Skeletal muscle satellite cell (primary cell): ENCODE measurements around the gene BMF. TPM values are rescaled to one million over a fixed set of nuclear protein-coding genes. Genes with fewer than 3 reads are reported as not detected.
"Not testable (repeated sequence)": the region's sequence is repeated elsewhere in the genome, so short reads cannot be mapped to it uniquely, and the experiment has no call there.

ENCODE experiments used
- H3K27me3 ChIP-seq: 2 replicates; pipeline ENCODE4 v1.7.0; 2013; ENCODE audit warnings: low read length; ENCODE audit not compliant: control insufficient read depth, insufficient read depth
- H3K36me3 ChIP-seq: 2 replicates; pipeline ENCODE4 v1.7.0; 2013; ENCODE audit warnings: mild to moderate bottlenecking, control low read depth, low read length; ENCODE audit not compliant: insufficient read depth
- H3K4me1 ChIP-seq: 2 replicates; pipeline ENCODE4 v1.7.0; 2013; ENCODE audit warnings: low read length; ENCODE audit not compliant: control insufficient read depth, insufficient read depth
- H3K4me2 ChIP-seq: 2 replicates; pipeline ENCODE4 v1.7.0; 2013; ENCODE audit warnings: mild to moderate bottlenecking, low read length
- H3K4me3 ChIP-seq: 2 replicates; pipeline ENCODE4 v1.7.0; 2013; ENCODE audit warnings: low read length
- H3K9ac ChIP-seq: 2 replicates; pipeline ENCODE4 v1.7.0; 2013; ENCODE audit warnings: mild to moderate bottlenecking, low read depth, low read length, moderate library complexity
- H3K9me3 ChIP-seq: replicated peaks from 2 replicates; pipeline ENCODE4 v1.7.0; 2013; ENCODE audit warnings: mild to moderate bottlenecking, control low read depth, low read length
- total RNA-seq: library from RNA; depleted of rRNA; stranded (reverse); fragments of >200 nt; gene quantifications from 2 replicates; pipeline ENCODE4 v1.2.3, GENCODE V29; 2012; rRNA removed

BMF gene, protein sequence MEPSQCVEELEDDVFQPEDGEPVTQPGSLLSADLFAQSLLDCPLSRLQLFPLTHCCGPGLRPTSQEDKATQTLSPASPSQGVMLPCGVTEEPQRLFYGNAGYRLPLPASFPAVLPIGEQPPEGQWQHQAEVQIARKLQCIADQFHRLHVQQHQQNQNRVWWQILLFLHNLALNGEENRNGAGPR
- under 0.01 and 0.44 TPM in 2 replicates for total RNA-seq

DNA sequence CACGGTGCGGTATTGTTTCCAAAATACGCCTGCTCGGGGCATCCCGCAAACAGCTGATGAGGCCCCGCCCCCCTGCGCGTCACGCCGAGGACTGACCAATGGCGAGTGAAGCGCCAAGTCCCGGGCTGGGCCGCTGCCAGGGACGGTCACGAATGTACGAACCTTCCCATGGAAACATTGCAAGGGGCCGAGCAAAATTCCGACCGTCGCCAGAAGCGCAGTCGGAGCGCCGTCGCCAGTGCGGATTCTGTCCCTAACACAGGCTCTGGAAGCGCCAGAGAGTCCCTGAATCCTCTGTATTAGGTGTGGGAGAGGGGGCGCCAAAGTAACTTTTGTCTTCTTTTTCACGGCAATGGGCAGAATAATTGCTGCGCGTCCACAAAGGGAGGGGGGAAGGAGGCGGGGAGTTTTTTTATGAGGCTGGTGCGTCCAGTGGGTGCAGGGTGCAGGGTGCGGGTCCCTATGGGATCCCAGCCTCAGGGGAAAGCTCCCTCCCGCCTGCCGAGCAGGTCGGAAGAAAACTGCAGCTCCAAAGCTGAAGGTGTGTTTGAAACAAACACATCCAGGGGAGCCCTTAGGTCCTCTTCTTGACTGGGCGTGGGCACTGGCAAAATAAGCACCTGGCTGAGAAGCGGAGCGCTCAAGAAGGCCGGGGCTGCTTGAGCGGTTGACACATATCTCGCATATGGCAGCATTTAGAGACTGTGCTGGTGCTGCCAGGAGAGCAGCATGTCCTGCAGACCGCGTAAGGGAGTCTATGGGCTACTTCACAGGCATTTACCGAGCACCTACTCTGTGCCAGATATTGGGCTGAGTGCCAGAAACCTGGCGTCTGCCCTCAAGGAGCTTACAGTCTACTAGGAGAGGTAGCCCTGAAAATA, at the start of gene BMF:
Gene BMF (minus strand): TSS at position 25 of the 881 bp plus-strand sequence. CDS start 2,793 bp downstream, outside the sequence.
- Histone ChIP-seq H3K9ac (peak within 1 kb of the TSS; percentile 75), H3K4me3 (peak within 1 kb of the TSS; percentile 77), H3K4me2 (peak within 1 kb of the TSS; percentile 95), H3K9me3 (no peaks in the 10 kb centered on the region), H3K36me3 (no peaks in the 10 kb centered on the region), H3K27me3 (peaks cover 32% of the 10 kb centered on the region), H3K4me1 (peaks cover 39% of the 10 kb centered on the region)

DNA sequence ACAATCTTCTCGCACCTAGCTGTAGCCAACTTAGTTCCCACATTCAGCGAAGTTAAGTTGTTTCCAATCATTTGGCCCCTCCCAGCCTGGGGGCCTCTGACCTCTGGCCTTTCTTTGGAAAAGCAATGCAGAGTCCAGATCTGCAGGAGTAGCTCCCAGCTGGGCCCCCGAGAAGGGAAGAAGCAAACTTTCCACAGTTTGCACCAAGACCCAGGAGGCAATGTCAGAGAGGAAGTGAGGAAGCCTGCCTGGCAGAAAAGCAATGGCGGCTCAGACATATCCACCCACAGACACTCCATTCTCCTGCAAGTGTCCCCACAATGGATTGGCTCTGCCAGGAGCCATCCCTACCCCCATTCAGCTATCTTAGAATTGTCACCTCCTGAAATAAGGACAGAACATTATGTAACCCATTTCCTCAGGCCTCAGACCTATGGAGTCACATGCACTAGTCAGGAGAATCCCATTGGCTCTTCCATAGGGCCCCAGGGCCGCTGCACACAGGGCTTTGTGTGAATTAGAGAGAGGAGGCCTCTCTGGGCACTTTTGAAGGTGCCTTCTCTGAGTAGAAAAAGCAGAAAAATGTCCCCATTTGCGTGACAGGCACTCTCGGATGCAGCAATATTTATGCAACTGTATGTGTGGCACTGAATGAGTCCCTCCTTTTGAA, 49.2 kb upstream of the BMF start:
- H3K4me3 ChIP-seq = no peak overlapping the region
- H3K4me2 ChIP-seq = no peak overlapping the region
- H3K36me3 ChIP-seq = no peaks in the 10 kb centered on the region
- H3K4me1 ChIP-seq = peaks cover 17% of the 10 kb centered on the region
- H3K9me3 ChIP-seq = no peaks in the 10 kb centered on the region
- H3K27me3 ChIP-seq = peaks cover 5% of the 10 kb centered on the region
- no peak overlapping the region for H3K9ac ChIP-seq

DNA sequence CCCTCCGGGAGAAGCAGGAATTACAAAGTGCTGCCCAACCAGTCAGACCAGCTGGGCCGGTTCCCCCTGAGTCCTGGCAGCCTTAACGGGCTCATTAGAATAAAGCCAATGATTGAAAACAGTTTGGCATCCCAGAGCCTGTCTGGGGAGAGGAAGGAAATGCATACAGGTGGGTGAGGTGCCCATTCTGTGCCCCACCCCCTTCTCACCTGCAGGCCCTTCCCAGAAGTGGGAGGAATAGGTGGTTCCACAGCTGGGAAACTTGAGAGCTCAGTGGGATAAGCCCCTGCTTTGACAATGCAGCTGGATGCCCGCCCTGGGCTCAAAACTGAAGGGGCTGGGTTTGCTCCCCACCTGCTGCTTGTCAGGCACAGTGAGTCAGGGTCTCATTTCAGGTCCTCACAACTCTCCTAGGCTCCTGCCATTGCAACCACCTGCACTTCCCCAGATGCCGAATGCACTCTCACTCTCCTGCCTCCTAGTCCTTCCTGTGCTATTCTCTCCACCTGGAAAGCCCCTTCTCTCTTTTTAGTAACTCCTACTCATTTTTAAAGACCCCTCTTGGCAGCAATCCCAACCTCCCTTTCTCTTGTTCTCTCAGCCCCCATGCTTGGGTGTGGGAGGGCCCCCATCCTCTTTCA, 46.7 kb upstream of the BMF start:
- H3K27me3 ChIP-seq = peaks cover 5% of the 10 kb centered on the region
- peaks cover 8% of the 10 kb centered on the region for H3K4me1 ChIP-seq
- no peak overlapping the region for H3K4me2 ChIP-seq
- no peaks in the 10 kb centered on the region for H3K36me3 ChIP-seq
- no peak overlapping the region for H3K4me3 ChIP-seq
- no peak overlapping the region for H3K9ac ChIP-seq
- no peaks in the 10 kb centered on the region for H3K9me3 ChIP-seq

DNA sequence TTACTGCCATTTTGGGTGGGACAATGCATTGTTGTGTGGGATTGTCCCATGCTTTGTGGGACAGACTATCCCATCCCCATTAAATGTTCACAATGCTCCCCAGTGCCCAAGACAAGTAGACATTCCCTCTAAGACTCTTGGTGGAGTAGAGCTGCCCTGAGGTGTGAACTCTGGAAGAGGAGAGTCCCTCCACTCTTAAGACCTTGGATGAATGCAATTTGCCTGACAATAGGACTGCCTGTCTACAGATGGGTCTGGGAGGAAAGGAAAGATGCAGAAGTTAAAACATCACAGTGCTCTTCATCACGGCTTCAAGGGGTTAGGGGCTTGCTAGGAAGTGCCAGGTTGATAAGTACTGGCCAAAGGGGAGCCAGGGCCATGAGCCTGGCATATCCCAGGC, 46.1 kb upstream of the BMF start:
- H3K9ac ChIP-seq = not testable (repeated sequence)

DNA sequence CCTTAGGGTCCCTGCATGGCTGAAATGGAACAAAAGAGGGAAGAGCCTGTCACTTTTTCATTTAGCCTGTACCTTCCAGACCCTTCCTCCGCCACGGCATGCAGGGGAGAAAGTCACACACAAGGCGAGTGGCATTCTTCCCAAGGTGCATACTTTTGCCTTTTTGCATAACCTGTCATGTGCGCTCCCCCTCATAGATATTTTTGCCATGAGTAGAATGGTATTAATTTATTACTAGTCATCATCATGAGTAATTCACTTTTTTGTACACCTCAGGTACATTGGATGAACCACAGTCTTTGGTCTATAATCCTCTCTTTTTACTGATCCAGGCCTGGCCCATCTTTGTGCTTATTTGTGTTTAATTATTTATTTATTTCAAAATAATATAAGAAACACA, 43.3 kb upstream of the BMF start:
- no peak overlapping the region for H3K9ac ChIP-seq
- peaks cover 5% of the 10 kb centered on the region for H3K27me3 ChIP-seq
- H3K4me1 ChIP-seq = peaks cover 12% of the 10 kb centered on the region
- no peak overlapping the region for H3K4me2 ChIP-seq
- H3K36me3 ChIP-seq = no peaks in the 10 kb centered on the region
- no peak overlapping the region for H3K4me3 ChIP-seq
- H3K9me3 ChIP-seq = no peaks in the 10 kb centered on the region

More for the DNA sequence above, 46.1 kb upstream of the BMF start:
- H3K36me3 ChIP-seq, H3K4me2 ChIP-seq, H3K4me3 ChIP-seq, H3K9me3 ChIP-seq, H3K27me3 ChIP-seq: not testable (repeated sequence)
- peaks cover 11% of the 10 kb centered on the region for H3K4me1 ChIP-seq

DNA sequence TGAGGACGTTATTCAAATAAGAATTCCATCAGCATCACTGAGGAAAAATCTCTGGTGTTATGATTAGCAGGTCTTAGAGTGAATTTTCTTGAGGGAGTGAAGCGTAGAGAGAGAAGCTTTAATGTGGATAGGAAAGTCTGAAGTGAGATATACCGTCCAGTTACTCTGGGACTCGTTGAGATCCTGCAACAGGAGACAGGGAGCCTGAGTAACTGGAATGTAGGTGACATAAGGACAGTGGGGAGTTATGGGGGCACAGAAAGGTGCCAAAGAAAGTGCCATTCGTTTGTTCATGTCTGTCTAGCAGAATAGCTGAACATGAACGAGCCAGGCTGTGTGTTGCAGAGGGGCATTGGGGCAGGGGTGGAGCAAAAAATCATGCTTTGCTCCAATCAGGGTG, 42.8 kb upstream of the BMF start:
- Histone ChIP-seq H3K4me1 (peaks cover 12% of the 10 kb centered on the region), H3K4me2 (no peak overlapping the region), H3K9me3 (no peaks in the 10 kb centered on the region), H3K27me3 (peaks cover 5% of the 10 kb centered on the region), H3K4me3 (no peak overlapping the region), H3K9ac (no peak overlapping the region), H3K36me3 (no peaks in the 10 kb centered on the region)

DNA sequence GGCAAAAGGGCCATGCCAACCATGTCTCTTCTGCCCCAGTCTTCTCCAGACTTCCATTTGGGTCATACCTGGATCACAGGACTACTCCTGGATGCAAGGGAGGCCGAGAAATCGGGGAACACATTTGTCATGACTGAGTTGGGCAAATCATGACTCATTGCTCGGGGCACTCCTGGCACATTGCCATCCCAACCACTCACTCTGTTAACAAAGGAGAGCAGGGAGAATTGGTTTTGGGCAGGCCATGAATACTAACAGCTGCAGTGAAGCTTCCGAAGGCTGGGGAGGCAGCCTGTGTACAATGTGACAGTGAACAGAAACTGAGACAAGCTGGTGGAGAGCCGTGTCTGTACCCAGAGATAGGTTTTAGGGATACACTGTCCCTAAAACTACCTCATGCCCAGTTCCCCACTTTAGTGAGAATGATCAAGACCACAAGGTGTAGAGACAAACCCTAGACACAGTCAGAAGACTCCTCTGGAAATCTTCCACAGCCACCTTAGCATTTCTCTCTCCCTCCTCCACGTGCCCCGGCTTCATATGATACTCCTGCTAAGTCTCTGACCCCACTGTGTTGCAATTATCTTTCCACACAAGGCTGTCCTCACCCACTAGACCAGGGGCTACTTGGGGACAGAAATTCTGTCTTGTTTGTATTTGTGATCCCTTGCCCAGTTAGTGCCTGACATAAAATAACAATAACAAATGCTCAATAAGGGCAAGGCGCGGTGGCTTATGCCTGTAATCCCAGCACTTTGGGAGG, 41.7 kb upstream of the BMF start:
- H3K4me3 ChIP-seq = no peak overlapping the region

DNA sequence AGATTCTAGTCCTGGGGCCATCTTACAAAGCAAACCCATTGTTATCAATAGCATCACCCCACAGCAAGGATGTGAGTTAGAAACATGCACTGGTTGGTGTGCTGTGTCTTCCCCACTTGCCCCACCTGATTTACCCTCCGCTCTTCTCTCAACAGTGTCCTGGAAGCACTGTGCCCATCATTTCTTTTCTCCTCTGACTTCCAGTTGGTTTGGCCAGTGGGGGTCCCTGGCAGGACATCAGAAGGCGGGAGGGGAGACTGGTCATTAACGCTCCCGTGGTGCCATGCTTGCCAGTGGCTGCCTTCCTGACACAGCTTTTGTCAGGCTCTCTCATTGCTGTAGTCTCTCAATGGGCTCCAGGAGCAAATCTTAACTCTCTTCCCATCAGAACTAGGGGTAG, 40.7 kb upstream of the BMF start:
- no peaks in the 10 kb centered on the region for H3K9me3 ChIP-seq
- H3K27me3 ChIP-seq = no peaks in the 10 kb centered on the region
- no peaks in the 10 kb centered on the region for H3K36me3 ChIP-seq
- no peak overlapping the region for H3K4me3 ChIP-seq
- H3K4me1 ChIP-seq = peaks cover 19% of the 10 kb centered on the region
- no peak overlapping the region for H3K9ac ChIP-seq
- no peak overlapping the region for H3K4me2 ChIP-seq

More for the DNA sequence above, 41.7 kb upstream of the BMF start:
- Histone ChIP-seq H3K4me1 (peaks cover 19% of the 10 kb centered on the region), H3K4me2 (peak overlapping the region; percentile 67), H3K9me3 (no peaks in the 10 kb centered on the region), H3K9ac (no peak overlapping the region), H3K36me3 (no peaks in the 10 kb centered on the region), H3K27me3 (peaks cover 1% of the 10 kb centered on the region)

DNA sequence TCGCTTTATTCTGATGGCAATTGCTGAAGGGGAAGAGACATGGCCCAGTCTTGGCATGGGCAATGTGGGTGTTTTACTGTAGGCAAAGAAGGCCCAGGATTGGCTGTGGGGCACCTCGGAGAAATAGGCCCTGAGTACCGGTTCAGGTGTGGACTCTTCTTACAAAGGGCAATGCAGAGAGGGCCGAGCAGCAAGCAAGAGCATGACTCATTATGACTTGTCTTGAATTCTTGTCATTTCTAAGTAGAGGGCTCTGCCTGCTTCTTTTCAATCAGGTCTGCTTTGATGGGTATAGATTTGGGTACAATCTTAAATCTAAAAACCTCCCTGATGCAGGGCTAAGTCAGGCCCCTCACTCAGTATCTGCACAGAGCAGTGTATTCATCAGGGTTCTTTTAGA, 37.4 kb upstream of the BMF start:
- no peak overlapping the region for H3K9ac ChIP-seq
- peaks cover 19% of the 10 kb centered on the region for H3K4me1 ChIP-seq
- H3K9me3 ChIP-seq = no peaks in the 10 kb centered on the region
- no peak overlapping the region for H3K4me3 ChIP-seq
- H3K36me3 ChIP-seq = no peaks in the 10 kb centered on the region
- H3K27me3 ChIP-seq = peaks cover 8% of the 10 kb centered on the region
- no peak overlapping the region for H3K4me2 ChIP-seq

DNA sequence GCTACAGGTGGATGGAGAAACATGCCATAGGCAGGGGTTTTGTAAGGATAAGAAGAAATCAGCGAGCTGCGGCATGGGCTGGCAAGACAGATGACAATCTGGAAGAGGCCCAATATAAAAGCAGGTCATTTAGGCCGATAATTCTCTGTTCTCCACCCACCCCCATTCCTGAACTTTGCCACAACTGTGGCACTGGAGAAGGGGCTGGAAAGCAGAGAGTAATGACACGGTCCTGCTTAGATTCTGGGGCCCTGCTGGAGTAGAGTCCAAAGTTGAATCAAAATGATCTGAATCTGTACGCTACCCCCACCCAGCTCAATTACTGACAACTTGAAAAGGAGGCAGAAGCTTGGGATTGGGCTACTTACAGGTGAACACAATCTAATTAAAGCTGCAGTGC, 33.7 kb upstream of the BMF start:
- no peak overlapping the region for H3K4me2 ChIP-seq
- peaks cover 7% of the 10 kb centered on the region for H3K4me1 ChIP-seq
- H3K36me3 ChIP-seq = no peaks in the 10 kb centered on the region
- H3K27me3 ChIP-seq = peaks cover 17% of the 10 kb centered on the region
- no peak overlapping the region for H3K4me3 ChIP-seq
- no peaks in the 10 kb centered on the region for H3K9me3 ChIP-seq
- no peak overlapping the region for H3K9ac ChIP-seq

DNA sequence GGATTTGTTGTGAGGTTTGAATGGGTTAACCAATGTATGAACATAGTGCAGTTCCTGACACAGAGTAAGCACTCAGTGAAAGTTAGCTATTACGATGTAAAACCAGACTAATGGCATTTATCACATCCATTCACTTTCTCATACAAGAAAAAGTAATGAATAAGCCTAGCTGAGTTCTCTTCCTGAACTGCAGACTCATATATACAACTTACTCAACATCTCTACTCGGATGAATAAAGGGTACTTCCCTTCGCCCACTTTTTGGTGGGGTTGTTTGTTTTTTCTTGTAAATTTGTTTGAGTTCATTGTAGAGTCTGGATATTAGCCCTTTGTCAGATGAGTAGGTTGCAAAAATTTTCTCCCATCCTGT, 29.5 kb upstream of the BMF start:
- not testable (repeated sequence) for H3K4me2 ChIP-seq, H3K9ac ChIP-seq, H3K9me3 ChIP-seq, H3K36me3 ChIP-seq, H3K4me1 ChIP-seq, H3K4me3 ChIP-seq
- peaks cover 22% of the 10 kb centered on the region for H3K27me3 ChIP-seq
